ENCODE results near the gene C3AR1. TPM values are rescaled to one million over a fixed set of nuclear protein-coding genes. Genes with fewer than 3 reads are reported as not detected.
A peak's percentile ranks its signal among the peaks of the same experiment; 100 is the strongest.
"Not testable (repeated sequence)": the region's sequence is repeated elsewhere in the genome, so short reads cannot be mapped to it uniquely, and the experiment has no call there.

C3AR1 gene
- total RNA-seq, 4 donors from 2014 or later, result 7.1 to 16.8 (median 9.1) TPM

- peaks cover 3 to 90% (median 24%) of the 10 kb centered on the region in 3 donors for H3K36me3 ChIP-seq
- WGBS, 2 donors, result 94 to 95% methylated on average over 3 of the region's 3 CpGs
- no peaks in the 10 kb centered on the region for H3K9me3 ChIP-seq
Observed at GRCh38 chr12:8093291-8093690, 27.1 kb upstream of the C3AR1 start.

GRCh38 chr12:8089716-8090115 is 23.6 kb upstream of the C3AR1 start:
- Histone ChIP-seq H3K36me3 (peaks cover 2 to 65% (median 17%) of the 10 kb centered on the region in 3 donors), H3K27ac (no peak overlapping the region), H3K27me3 (no peaks in the 10 kb centered on the region), H3K9me3 (no peaks in the 10 kb centered on the region), H3K4me3 (no peak overlapping the region), H3K4me1 (peaks cover 0 to 25% (median 2%) of the 10 kb centered on the region in 4 donors)
- DNase-seq (ENCODE audit: low spot score in 2 of 2), result no peak
- no peak for TF ChIP-seq POLR2A (IDR thresholded peaks at IDR 0.05)
- TF ChIP-seq EP300 (IDR thresholded peaks at IDR 0.05), result no peak
- TF ChIP-seq, protein P1, sequence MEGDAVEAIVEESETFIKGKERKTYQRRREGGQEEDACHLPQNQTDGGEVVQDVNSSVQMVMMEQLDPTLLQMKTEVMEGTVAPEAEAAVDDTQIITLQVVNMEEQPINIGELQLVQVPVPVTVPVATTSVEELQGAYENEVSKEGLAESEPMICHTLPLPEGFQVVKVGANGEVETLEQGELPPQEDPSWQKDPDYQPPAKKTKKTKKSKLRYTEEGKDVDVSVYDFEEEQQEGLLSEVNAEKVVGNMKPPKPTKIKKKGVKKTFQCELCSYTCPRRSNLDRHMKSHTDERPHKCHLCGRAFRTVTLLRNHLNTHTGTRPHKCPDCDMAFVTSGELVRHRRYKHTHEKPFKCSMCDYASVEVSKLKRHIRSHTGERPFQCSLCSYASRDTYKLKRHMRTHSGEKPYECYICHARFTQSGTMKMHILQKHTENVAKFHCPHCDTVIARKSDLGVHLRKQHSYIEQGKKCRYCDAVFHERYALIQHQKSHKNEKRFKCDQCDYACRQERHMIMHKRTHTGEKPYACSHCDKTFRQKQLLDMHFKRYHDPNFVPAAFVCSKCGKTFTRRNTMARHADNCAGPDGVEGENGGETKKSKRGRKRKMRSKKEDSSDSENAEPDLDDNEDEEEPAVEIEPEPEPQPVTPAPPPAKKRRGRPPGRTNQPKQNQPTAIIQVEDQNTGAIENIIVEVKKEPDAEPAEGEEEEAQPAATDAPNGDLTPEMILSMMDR (IDR thresholded peaks at IDR 0.05), result no peak
- 83 to 88% methylated on average over 5 of the region's 5 CpGs for WGBS, 2 donors

More at GRCh38 chr12:8093291-8093690, 27.1 kb upstream of the C3AR1 start:
- no peak for TF ChIP-seq EP300 (IDR thresholded peaks at IDR 0.05)
- TF ChIP-seq POLR2A (IDR thresholded peaks at IDR 0.05), result no peak
- TF ChIP-seq, protein P1 (IDR thresholded peaks at IDR 0.05), result no peak
- Histone ChIP-seq H3K4me3 (no peak overlapping the region), H3K27me3 (no peaks in the 10 kb centered on the region), H3K27ac (no peak overlapping the region), H3K4me1 (peaks cover 0 to 4% (median 2%) of the 10 kb centered on the region in 4 donors)
- DNase-seq (ENCODE audit: low spot score in 2 of 2), result no peak

GRCh38 chr12:8089277-8089676 is 23.1 kb upstream of the C3AR1 start:
- 90 to 92% methylated on average over 11 of the region's 11 CpGs for WGBS, 2 donors
- H3K36me3 ChIP-seq, result peaks cover 0 to 61% (median 17%) of the 10 kb centered on the region in 3 donors
- not testable (repeated sequence) for DNase-seq (ENCODE audit: low spot score in 2 of 2)

GRCh38 chr12:8088574-8088973 is 22.4 kb upstream of the C3AR1 start:
- TF ChIP-seq, protein P1 (IDR thresholded peaks at IDR 0.05), result no peak
- TF ChIP-seq POLR2A (IDR thresholded peaks at IDR 0.05), result no peak
- no peak for TF ChIP-seq EP300 (IDR thresholded peaks at IDR 0.05)
- no peaks in the 10 kb centered on the region for H3K27me3 ChIP-seq
- 64 to 71% methylated on average over 3 of the region's 3 CpGs for WGBS, 2 donors
- H3K36me3 ChIP-seq, result peaks cover 0 to 54% (median 17%) of the 10 kb centered on the region in 3 donors
- no peaks in the 10 kb centered on the region for H3K9me3 ChIP-seq
- peaks cover 0 to 37% (median 6%) of the 10 kb centered on the region in 4 donors for H3K4me1 ChIP-seq
- H3K4me3 ChIP-seq, result no peak overlapping the region
- H3K27ac ChIP-seq, result no peak overlapping the region
- DNase-seq (ENCODE audit: low spot score in 2 of 2), result no peak

More at GRCh38 chr12:8089277-8089676, 23.1 kb upstream of the C3AR1 start:
- not testable (repeated sequence) for H3K4me3 ChIP-seq, H3K27ac ChIP-seq, H3K9me3 ChIP-seq, H3K27me3 ChIP-seq
- peaks cover 0 to 30% (median 3%) of the 10 kb centered on the region in 4 donors for H3K4me1 ChIP-seq

DNA sequence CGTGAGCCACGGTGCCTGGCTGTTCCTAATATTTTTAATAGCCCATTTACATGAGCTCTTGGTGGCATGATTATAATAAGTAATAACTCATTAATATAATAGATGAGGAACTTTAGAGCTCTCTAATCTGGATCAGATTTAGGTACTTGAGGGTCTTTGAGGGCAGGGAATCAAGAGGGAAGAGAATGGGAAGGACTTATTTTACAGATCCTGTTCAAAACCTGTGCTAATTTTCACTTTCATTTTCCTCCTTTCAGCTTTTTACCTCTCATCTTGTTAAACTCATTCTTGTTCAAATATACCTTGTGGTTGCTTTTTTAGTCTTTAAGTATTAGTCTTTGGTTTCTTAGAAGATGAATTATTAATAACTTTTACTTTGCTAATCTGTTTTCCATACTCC is 21.5 kb upstream of the C3AR1 start:
- no peak for DNase-seq (ENCODE audit: low spot score in 2 of 2)
- WGBS, 2 donors, result 82 to 91% methylated on average over 2 of the region's 2 CpGs
- Histone ChIP-seq H3K36me3 (peaks cover 0 to 45% (median 14%) of the 10 kb centered on the region in 3 donors), H3K27ac (peak overlapping the region in 1 of 4 donors; percentile 13), H3K4me1 (peaks cover 0 to 46% (median 12%) of the 10 kb centered on the region in 4 donors), H3K4me3 (no peak overlapping the region), H3K9me3 (no peaks in the 10 kb centered on the region), H3K27me3 (no peaks in the 10 kb centered on the region)
- TF ChIP-seq EP300 (IDR thresholded peaks at IDR 0.05) (no peak), POLR2A (IDR thresholded peaks at IDR 0.05) (no peak)
- TF ChIP-seq, protein P1 (IDR thresholded peaks at IDR 0.05), result no peak

GRCh38 chr12:8084351-8084750 is 18.2 kb upstream of the C3AR1 start:
- H3K9me3 ChIP-seq; DNase-seq (ENCODE audit: low spot score in 2 of 2); H3K4me3 ChIP-seq; H3K27ac ChIP-seq; H3K27me3 ChIP-seq: not testable (repeated sequence)
- Histone ChIP-seq H3K4me1 (peaks cover 0 to 65% (median 18%) of the 10 kb centered on the region in 4 donors), H3K36me3 (peaks cover 0 to 12% (median 0%) of the 10 kb centered on the region in 3 donors)
- WGBS, 2 donors, result 66 to 74% methylated on average over 3 of the region's 3 CpGs
